Body of pancreas (tissue), 4 donors: Measurements from ENCODE around the gene TSC1.

Experiments
- CTCF ChIP-seq, 7 experiments: fragments of 450-650 bp in 4 of 7; fragments of 200-600 bp in 3 of 7; sonication (generic) in 3 of 7; IDR thresholded peaks; one replicate each; pipeline ENCODE4 v1.5.1; 2016 to 2019; ENCODE audit warnings: antibody characterized with exemption in 7 of 7
- POLR2A ChIP-seq, 3 donors: fragments of 450-650 bp; IDR thresholded peaks; one replicate each; pipeline ENCODE4 v1.6.1; 2016; ENCODE audit warnings: antibody characterized with exemption in 3 of 3, mild to moderate bottlenecking in 2 of 3

- TF ChIP-seq CTCF (IDR thresholded peaks at IDR 0.05) (no peak), POLR2A (IDR thresholded peaks at IDR 0.05) (no peak)
These were observed 21.1 kb upstream of the TSC1 start for GRCh38 chr9:132965478-132965877.
